ENCODE measurements around the gene SLC8B1. TPM values are rescaled to one million over a fixed set of nuclear protein-coding genes. Genes with fewer than 3 reads are reported as not detected.

SLC8B1 gene
- total RNA-seq, 6 experiments from 2014 or later = 12.6 to 32.7 (median 21.5) TPM

DNA sequence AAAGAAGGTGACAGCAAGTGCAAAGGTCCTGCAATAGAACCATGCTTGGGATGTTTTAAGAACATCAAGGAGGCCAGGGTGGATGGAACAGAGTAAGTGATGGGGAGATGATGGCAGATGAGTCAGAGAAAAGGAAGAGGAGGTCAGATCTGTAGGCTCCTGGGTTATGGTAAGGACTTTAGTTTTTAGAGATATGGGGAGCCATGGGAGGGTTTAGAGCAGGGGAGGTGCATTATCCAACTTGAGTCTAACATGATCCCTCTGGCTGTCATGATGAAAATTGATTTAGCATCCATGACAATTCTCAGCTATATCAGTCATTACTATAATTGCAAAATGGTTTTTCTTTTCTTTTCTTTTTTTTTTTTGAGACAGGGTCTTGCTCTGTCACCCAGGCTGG, 16.2 kb upstream of the SLC8B1 start:
- Histone ChIP-seq H3K4me3 (no peak overlapping the region), H3K27me3 (no peaks in the 10 kb centered on the region), H3K36me3 (no peaks in the 10 kb centered on the region), H3K4me1 (no peaks in the 10 kb centered on the region), H3K9me3 (no peaks in the 10 kb centered on the region), H3K27ac (no peak overlapping the region)
- intact Hi-C loops (cut with DNase I) = no loop called here
- DNase-seq (no peak), ATAC-seq (no peak)
- TF ChIP-seq, protein P1, sequence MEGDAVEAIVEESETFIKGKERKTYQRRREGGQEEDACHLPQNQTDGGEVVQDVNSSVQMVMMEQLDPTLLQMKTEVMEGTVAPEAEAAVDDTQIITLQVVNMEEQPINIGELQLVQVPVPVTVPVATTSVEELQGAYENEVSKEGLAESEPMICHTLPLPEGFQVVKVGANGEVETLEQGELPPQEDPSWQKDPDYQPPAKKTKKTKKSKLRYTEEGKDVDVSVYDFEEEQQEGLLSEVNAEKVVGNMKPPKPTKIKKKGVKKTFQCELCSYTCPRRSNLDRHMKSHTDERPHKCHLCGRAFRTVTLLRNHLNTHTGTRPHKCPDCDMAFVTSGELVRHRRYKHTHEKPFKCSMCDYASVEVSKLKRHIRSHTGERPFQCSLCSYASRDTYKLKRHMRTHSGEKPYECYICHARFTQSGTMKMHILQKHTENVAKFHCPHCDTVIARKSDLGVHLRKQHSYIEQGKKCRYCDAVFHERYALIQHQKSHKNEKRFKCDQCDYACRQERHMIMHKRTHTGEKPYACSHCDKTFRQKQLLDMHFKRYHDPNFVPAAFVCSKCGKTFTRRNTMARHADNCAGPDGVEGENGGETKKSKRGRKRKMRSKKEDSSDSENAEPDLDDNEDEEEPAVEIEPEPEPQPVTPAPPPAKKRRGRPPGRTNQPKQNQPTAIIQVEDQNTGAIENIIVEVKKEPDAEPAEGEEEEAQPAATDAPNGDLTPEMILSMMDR (IDR thresholded peaks at IDR 0.05) = no peak
- no peak for TF ChIP-seq POLR2A (IDR thresholded peaks at IDR 0.05)

DNA sequence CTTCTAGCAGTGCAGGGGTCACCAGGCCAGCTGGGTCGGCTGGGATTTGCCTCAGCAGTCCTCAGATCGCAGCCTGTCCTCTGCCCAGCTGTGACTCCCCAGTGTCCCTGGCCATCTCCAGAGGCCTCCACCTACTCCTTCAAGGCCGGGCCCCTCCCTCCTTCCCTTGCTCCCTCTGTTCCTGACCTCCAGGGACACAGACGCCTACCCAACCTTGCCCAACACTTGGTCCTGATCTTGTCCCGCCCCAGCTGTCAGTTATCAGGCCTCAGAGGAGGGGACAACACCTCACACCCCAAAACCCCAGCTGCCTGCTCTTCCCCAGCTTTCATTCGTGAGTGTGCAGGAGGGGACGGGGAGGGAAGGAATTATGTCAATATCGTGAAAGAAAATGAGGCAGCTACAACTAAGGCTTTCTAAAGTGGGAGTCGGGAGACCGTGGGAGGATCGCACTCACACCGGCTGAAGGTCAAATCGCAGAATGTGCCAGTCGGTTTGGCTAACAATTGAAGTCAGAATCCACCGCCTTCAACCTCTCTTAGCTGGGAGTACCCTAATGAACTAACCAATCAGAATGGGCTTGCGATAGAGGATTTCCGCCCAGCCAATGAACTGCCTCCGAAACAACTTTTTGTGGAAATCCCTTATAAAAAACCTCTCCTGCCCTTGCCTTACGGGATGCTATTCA, 14.1 kb upstream of the SLC8B1 start:
- ATAC-seq (no peak), DNase-seq (no peak)
- intact Hi-C loops (cut with DNase I) = no loop called here

DNA sequence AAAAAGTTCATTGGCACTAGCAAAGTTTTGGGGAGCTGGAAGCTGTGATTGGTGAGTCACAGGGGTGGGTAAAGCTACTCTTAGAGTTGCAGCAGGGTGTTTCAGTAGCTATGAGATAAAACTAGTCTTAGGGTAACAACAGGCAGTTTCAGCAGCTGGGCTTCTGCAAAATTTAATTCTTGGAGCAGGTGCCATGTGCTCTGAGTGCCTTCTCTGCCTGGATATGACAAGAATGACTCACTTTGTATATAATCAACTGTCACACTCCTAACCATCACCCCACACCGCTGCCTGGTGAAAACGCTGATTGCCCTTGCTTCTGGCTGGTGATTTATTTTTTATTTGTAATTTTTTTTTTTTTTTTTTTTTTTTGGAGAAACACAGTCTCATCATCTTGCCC, 13.0 kb upstream of the SLC8B1 start:
- TF ChIP-seq, protein P1 (IDR thresholded peaks at IDR 0.05) = no peak
- TF ChIP-seq POLR2A (IDR thresholded peaks at IDR 0.05) = no peak
- ATAC-seq = no peak

More for the DNA sequence above, 14.1 kb upstream of the SLC8B1 start:
- Histone ChIP-seq H3K9me3 (no peaks in the 10 kb centered on the region), H3K36me3 (no peaks in the 10 kb centered on the region), H3K4me3 (no peak overlapping the region), H3K27me3 (no peaks in the 10 kb centered on the region), H3K27ac (no peak overlapping the region), H3K4me1 (no peaks in the 10 kb centered on the region)
- 54% methylated on average over 16 of the region's 19 CpGs for WGBS (ENCODE audit: insufficient coverage, low coverage, low lambda C conversion rate, missing lambda C conversion rate)
- no peak for TF ChIP-seq POLR2A (IDR thresholded peaks at IDR 0.05)
- TF ChIP-seq, protein P1 (IDR thresholded peaks at IDR 0.05) = no peak

DNA sequence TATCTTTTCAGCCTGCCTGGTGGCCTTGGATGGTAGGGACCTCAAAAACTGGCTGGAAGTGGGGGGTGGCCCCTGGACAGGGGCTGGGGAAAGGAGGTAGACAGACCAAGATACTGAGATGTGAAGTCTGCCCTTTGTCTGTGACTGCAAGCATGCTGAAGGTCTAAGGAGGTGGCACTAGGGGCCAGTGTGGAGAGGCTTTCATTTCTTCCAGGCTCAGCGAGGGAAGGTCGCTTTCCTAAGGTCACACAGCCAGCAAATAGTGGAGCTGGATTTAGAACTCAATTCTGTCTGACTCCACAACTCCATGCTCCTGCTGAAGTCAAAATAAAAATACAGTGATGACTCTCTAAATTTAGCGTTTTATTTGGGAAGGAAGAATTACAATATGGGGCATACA, 12.2 kb upstream of the SLC8B1 start:
- Histone ChIP-seq H3K4me3 (no peak overlapping the region), H3K4me1 (no peaks in the 10 kb centered on the region), H3K9me3 (no peaks in the 10 kb centered on the region), H3K27ac (no peak overlapping the region), H3K27me3 (no peaks in the 10 kb centered on the region), H3K36me3 (no peaks in the 10 kb centered on the region)
- 97% methylated on average over 3 of the region's 3 CpGs for WGBS (ENCODE audit: insufficient coverage, low coverage, low lambda C conversion rate, missing lambda C conversion rate)
- ATAC-seq = no peak
- intact Hi-C loops (cut with DNase I) = no loop called here
- TF ChIP-seq POLR2A (IDR thresholded peaks at IDR 0.05) = no peak
- TF ChIP-seq, protein P1 (IDR thresholded peaks at IDR 0.05) = no peak
- no peak for DNase-seq

More for the DNA sequence above, 13.0 kb upstream of the SLC8B1 start:
- H3K4me3 ChIP-seq = no peak overlapping the region
- H3K9me3 ChIP-seq = no peaks in the 10 kb centered on the region
- intact Hi-C loops (cut with DNase I) = no loop called here
- no peaks in the 10 kb centered on the region for H3K4me1 ChIP-seq
- H3K36me3 ChIP-seq = no peaks in the 10 kb centered on the region
- no peaks in the 10 kb centered on the region for H3K27me3 ChIP-seq
- no peak for DNase-seq
- H3K27ac ChIP-seq = no peak overlapping the region
- WGBS (ENCODE audit: insufficient coverage, low coverage, low lambda C conversion rate, missing lambda C conversion rate) = 69% methylated on average over 2 of the region's 2 CpGs

Data from right lobe of liver (tissue), 6 donors.